Measurements from ENCODE around the gene COG7.
"Not testable (repeated sequence)": the region's sequence is repeated elsewhere in the genome, so short reads cannot be mapped to it uniquely, and the experiment has no call there.

COG7 gene

DNA sequence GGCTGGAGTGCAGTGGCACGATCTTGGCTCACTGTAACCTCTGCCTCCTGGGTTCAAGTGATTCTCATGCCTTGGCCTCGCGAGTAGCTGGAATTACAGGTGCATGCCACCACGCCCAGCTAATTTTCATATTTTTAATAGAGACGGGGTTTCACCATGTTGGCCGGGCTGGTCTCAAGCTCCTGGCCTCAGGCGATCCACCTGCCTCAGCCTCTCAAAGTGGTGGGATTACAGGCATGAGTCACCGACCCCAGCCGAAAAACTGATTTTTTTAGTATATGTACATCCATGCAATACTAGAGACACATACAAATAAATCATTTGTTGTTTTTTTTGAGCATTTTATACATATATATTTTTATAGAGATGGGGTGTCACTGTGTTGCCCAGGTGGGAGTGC, 71.3 kb downstream of the COG7 start:
- not testable (repeated sequence) for DNase-seq

DNA sequence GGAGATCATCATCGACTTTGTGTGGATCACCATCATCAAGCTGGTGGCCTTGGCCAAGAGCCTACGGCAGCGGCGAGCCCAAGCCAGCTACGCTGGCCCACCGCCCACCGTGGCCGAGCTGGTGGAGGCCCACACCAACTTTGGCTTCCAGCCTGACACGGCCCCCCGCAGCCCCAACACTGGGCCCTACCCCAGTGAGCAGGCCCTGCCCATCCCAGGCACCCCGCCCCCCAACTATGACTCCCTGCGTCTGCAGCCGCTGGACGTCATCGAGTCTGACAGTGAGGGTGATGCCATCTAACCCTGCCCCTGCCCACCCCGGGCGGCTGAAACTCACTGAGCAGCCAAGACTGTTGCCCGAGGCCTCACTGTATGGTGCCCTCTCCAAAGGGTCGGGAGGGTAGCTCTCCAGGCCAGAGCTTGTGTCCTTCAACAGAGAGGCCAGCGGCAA, 72.5 kb downstream of the COG7 start:
- no peak for DNase-seq

DNA sequence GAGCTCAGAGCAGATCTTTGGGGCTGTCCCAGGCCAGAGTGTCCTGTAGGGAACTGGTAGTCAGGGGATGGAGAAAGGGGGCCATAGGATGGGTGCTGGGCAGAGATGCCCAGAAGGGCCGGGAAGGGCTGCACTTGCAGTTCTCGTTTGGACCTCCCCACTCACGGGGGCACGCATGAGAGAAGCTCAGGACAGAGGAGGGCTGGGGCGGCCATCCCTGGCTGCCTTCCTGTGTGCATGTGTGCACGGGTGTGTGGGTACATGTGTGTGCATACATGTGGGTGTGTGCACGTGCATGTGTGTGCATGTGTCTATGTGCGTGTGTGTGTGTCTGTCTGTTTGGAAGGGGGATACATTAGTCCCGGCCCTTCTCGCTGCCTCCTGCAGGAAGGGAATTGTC, 73.3 kb downstream of the COG7 start:
- DNase-seq, result no peak

DNA sequence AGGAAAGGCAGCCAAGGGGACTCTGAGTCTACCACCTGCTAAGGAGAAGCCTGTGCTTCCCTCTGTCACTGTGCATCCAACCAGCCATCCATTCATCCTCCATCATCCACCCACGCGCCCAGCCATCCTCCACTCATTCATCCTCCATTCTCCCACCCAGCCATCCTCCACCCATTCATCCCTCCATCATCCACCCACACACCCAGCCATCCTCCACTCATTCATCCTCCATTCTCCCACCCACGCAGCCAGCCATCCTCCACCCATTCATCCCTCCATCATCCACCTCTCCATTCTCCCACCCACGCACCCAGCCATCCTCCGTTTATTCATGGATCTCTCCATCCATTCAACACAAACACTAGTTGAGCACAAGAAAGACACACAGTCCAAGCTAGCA, 74.1 kb downstream of the COG7 start:
- DNase-seq, result no peak

DNA sequence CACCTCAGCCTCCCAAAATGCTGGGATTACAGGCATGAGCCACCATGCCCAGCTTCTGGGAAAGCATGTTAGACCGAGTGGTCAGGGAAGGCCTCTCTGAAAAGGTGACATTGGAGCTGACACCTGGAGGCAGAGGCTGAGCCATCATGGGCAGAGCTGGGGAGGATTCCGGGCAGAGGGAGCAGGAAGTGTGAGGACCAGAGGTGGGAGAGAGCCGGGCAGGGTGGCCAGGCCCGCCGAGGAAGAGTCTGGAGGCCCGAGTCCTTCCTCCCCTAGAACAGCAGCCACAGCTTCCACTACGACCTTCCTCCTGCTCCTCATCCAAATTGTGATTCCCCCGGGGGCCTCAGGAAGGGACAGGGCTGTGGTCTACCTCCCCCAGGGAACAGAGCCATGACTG, 74.7 kb downstream of the COG7 start:
- no peak for DNase-seq

DNA sequence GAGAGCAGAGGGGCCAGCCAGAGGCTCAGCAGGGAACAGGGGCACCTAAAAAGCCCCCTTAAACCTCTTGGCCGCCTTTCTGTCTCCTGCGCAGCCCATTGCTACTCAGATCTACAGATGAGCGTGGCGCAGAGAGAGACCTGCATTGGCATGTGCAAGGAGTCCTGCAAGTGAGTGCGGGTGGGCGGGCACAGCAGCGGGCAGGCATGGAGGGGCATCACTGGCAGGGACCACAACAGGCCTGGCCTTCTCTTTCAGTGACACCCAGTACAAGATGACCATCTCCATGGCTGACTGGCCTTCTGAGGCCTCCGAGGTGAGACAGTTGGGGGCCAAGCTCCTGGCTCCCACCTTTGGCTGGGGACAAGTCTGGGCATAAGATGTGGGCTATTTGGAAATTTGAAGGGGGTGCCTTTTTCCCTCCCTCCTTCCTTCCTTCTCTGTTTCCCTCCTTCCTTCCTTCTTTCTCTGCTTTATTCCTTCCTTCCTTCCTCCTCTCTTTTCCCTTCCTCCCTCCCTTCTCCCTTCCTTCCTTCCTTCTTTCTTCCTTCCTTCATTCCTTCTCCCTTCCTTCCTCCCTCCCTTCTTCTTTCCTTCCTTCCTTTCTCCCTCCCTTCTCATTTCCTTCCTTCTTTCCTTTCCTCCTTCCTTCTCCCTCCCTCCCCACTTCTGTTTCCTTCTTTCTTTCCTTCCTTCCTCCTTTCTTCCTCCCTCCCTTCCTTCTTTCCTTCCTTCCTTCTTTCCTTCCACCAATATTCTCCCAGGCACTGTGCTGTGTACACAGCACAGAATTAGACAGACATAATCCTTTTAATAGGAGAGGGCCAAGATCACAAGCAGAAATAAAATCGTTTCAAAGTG, 75.7 kb downstream of the COG7 start:
- DNase-seq, result no peak

DNA sequence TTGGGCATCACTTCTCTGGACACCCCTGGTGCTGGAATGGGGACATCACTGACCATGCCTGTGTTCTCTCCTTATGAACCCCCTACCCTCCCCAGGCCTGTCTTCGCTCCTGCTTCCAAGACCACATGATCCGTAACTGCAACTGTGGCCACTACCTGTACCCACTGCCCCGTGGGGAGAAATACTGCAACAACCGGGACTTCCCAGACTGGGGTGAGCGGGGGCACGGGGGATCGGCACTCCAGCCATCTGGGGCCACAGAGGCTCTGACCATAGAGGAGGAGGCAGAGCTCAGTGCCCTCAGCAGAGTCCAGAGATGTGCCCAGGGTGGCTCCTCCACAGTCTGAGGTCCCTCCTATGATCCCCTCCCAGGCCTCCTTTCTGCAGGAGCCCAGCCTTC, 77.3 kb downstream of the COG7 start:
- DNase-seq, result no peak

DNA sequence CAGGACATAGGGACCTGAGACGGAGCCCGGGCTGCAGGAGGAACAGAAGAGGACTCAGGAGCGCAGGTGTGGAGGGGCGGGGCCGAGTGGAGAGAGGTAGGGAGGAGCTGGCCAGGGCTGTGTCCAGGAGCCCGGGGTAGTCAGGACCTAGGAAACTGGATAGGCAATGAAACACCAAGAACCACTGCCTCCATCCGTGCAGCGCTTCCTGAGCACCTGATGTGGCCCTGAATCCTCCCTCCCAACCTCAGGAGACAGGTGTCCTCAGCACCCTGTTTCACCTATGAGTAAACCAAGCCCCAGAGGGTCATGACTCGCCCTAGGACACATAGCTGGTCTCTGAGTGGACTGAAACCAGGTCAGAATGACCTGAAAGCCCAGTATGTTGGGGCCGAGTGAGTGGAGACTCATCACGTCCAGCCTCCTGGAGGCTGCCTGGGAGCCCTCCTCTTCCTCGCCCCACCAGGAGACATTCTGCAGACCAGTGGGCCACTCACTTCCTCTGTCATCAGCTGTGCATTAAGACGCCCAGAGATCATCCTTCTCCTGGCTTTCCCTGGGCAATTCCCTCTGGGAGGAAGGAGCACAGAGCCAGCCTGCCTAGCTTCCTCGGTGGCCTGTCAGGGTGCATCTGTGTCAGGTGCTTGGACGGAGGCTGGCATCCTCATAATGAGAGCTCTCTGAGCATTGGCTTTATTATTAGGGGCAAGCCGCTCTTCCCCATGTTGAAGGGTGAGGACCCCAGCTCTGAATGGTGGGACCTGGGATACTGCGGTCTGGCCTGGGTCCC, 78.1 kb downstream of the COG7 start:
- no peak for DNase-seq

DNA sequence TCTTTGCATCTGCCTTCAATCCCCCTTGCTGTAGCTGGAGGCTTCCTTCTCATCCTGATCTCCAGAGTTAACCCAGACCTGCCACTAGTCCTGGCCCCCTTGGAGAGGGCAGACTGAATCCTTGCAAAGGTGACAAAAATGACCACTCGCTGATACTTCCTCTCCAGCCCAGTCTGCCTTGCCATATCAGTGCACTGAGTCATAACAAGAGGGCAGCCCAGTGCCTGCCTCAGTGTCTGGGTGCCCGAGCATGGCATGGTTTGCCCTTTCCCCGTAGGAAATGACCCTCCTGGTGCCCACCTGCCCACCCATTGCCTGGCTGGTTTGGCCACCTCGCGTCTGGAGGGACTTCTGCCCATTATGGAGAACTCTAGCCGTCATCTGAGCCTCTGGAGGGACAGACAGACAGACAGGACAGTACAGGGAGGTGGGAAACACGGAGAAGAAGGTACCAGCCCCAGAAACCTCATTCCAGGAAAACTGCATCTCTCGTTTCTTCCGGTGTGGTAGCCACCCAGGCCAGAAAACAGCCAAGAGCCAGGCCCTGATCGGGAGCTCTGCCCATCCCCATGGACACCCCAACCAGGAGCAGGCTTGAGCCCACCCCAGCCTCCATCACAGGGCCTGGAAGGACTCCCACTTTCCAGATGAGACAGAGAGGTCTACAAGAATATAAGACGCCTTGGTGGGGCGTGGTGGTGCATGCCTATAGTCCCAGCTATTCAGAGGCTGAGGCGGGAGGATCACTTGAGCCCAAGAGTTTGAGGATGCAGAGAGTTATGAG, 79.4 kb downstream of the COG7 start:
- no peak for DNase-seq

DNA sequence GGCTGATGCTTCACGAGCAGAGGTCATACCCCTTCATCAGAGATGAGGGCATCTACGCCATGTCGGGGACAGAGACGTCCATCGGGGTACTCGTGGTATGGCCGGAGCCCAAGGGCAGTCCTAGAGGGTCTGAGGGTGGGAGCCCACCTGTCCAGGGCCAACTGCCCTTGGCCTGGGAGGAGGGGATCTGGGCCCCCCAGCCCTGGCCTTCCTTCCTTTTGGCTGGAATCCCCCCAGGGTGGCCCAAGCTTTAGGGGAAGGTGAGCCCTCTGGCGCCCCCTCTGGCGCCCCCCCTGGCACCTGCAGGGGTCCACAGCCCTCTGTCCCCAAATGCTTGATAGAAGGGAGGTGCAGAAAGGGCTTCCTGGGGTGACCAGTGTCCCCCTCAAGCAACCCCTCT, 81.6 kb downstream of the COG7 start:
- DNase-seq, result no peak

DNA sequence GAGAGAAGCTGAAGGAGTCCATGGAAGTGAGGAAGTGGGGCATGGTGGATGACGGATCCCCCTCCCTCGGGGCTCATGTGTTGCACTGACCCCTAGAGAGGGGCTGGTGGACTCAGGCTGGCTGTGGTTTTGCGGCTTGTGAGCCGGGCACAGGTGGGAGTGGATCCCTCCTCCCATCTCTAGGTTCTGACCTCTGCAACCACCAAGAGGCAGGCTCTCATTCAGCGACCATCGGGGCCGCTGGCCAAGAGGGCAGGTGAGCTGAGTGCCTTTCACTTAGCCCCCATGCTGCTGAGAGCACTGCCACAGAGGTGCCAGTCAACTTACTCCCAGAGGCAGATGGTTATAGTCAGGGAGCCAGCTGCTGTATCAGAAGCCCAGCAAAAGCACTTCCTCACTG, 83.6 kb downstream of the COG7 start:
- no peak for DNase-seq

DNA sequence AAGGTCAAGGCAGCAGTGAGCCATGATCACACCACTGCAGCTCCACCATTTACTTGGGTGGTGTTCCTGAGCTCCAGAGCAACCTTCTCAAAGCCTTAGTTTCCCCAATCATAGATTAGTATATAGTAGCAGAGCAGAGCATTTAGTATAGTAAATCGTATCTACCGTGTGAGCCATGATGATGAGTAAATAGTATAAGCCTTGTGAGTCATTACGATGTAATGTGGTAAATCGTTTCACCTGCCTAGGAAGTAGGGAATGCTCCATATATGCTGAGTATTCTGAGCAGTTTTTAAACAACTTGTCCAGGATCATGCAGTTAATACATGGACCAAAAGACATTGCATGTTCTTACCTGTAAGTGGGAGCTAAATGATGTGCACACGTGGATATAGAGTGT, 84.5 kb downstream of the COG7 start:
- no peak for DNase-seq

DNA sequence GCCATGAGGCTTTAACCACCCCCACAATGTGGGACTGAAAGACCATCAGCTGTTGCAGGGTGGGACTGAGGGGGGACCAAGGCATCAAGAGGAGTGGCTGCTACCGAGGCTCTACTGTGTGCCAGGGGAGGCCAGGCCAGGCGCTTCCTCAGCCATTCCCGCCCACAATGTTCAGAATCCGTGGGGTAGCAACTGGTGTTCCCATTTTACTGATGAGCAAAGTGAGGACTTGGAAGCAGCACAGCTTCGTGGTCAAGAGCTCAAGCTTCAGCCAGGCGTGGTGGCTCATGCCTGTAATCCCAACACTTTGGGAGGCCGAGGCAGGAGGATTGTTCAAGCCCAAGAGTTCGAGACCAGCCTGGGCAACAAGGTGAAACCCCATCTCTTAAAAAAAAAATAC, 85.0 kb downstream of the COG7 start:
- no peak for DNase-seq

DNA sequence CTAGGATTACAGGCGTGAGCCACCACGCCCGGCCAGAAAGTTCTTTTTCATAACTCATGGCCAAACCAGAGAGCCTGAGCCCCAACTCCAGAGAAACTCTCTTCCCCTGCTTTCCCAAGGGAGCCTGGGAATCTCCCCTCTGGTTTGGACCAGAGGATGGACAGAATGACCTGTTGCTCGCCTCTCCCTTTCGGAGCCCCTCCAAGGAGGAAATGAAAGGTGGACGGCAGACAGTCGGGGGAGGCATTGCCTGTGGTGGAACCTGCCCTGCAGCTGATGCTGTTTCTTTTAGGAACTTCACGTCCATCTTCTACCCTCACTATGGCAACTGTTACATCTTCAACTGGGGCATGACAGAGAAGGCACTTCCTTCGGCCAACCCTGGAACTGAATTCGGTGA, 85.4 kb downstream of the COG7 start:
- DNase-seq, result no peak

DNA sequence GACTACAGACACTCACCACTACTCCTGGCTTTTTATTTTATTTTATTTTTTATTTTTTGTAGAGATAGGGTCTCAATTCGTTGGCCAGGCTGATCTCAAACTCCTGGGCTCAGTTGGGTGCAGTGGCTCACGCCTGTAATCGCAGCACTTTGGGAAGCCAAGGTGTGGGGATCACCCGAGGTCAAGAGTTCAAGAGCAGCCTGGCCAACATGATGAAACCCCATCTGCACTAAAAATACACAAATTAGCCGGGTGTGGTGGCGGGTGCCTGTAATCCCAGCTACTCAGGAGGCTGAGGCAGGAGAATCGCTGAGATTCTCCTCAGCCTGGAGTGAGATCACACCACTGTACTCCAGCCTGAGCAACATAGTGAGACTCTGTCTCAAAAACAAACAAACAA, 86.6 kb downstream of the COG7 start:
- DNase-seq, result not testable (repeated sequence)

DNA sequence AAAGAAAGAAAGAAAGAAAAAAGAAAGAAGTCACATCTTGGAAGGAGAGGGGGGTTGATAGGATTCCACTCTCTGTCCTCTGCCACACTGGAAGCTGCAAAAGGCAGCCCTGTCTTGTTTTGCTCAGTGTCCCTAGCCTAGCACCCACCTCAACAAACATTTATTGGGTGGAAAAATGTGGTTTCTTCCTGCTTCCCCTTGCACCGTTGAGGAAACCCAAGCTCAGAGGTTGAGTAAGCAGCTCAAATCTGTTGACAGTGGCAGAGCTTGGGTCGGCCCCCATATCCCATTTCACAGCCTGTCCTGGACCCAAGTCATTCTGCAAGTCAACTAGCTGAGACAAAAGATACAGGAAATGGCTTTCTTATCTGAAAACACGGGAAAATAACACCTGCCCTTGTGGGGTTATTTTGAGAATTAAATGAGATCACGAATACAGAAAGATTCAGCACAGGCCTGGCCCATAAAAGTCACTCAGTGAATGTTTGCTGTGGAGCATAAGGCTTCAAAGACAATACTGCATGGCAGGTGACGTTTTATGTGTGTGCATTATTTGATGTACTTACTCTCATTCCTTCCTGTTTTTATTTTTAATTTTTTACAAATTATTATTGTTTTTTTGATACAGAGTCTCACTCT, 87.3 kb downstream of the COG7 start:
- DNase-seq, result no peak

DNA sequence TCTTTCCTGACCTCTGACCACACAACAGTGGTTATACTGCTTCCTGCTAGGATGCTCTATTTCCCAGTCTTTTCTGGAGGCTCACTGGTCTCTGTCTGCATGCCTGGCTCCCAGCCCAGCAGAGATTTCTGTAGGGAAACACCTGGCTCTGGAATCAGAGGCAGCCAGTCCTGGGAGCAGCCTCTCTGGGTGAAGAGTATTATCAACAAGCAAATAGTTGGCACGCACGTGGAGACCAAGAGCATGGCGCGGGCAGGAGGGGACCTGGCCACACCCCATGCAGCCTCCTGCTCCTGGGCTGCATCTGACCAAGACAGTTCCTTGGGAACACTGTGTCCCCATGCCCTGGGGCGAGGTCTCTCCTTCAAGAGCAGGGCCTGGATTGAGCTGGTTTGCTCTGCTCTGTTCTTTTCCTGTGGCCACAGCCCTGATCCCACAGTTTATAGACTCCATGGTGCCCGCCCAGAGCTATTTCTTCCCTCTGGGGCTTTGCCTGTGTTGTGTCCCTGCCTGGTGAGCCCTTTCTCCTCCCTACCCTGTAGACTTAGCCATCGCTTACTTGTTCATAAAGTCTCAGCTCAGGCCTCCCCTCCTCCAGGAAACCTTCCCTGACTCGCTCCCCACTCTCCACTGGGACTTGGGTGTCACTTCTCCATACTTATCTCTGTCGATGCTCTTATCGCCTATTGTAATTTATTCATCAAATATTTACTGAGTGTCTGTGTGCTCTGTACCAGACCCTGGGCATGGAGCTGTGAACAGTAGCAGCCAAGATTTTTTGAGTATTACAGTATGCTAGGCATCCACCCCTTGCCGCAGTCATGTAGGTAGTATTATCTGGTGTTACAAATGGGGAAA, 90.3 kb downstream of the COG7 start:
- DNase-seq, result no peak

DNA sequence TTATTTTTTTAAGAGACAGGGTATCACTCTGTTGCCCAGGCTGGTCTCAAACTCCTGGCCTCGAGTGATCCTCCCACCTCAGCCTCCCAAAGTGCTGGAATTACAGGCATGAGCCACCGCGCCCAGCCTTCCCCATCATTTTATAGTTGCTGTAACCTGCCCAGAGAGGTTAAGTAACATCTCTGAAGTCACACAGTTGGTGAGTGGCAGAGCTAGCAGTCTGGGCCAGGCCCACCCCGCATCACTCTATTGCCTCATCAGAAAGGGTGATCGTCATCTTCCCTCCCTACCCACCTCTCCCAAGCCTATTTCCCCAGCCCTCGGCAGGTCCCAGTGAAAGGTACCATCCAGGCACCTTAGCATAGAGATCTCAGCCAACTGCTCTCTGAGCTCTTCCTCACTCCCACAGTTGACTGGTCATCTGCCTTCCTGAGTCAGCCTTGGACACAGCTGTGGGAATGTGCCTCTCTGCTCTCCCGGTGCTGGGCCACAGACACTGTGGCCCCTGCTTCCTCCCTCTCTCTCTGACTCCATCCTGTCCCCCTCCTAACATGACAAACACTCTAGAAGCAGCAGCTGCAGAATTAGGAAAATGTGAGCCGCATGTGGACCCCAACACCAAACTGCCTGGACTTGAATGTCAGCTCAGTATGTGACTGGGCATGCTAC, 93.8 kb downstream of the COG7 start:
- no peak for DNase-seq

DNA sequence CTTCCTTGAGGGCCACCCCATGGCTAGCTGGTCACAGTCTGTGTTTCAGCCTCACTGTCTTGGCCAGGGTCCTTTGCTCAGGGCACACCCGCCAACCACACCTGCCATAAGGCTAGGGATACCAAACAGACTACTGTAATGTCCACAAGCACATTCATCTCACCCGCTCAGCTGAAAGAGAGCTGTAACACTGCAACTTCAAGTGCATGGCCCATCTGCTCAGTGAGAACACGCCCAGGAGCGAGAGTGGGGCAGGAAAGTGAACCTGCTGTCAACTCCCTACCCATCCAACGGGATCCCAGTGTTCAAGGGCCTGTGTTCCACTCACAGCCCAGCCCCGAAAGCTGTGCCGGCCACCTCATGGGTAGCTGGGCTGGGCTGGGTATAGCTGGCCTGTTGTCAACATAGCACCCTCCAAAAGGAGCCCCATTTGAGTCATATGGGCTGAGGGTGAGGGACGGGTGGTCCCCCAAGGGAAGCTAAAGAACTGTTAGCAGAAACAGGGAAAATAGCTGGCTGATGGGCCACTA, 95.2 kb downstream of the COG7 start:
- DNase-seq, result no peak

DNA sequence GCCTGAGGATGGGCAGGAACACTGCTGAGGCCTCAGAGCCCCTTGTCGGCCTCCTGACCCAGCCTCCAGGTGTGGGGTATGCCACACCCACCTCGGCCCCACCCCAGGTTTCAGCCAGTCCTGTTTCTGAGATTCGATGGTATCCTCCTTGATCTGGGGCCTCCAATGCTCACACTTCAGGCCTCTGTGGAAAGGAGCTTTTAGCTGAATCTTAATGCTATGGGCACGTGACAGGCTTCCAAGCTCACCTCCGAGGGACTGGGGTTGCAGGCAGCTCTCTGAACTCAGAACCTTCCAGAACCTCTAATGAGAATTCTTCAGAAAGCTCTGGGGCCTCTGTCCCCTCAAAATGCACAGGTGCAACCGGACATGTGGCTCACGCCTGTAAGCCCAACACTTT, 96.0 kb downstream of the COG7 start:
- no peak for DNase-seq

DNA sequence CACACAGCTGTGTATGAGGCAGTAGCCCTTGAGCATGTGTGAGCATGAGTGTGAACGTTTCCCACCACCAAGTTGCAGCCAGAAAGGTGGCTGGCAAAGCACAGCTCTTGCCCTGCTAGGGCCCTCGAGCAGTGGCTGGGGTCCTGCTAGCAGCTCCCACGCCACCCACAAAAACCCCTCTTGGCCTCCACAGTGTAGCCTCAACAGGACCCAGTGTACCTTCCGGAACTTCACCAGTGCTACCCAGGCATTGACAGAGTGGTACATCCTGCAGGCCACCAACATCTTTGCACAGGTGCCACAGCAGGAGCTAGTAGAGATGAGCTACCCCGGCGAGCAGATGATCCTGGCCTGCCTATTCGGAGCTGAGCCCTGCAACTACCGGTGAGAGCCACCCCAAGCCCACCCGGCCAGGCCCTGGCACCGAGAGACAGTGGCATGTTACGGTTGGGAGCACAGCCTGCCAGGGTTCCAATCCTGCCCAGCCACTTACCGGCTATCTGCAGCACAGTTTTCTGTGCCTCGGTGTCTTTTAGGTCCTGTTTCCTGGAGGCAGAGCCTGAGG, 97.8 kb downstream of the COG7 start:
- DNase-seq, result no peak

Data from GOT3 (cell line).